ENCODE data around the gene EFNA4.

GRCh38 chr1:155099331-155099730 lies 35.8 kb downstream of the EFNA4 start:
- TF ChIP-seq REST (IDR thresholded peaks at IDR 0.05; ENCODE audit: insufficient read depth in 1 of 2, low read depth in 2 of 2, low read length in 2 of 2) (no peak), POLR2AphosphoS5 (IDR thresholded peaks at IDR 0.05; ENCODE audit: low read depth, low read length) (no peak), TAF1 (IDR thresholded peaks at IDR 0.05; ENCODE audit: borderline replicate concordance, insufficient read depth, low read length) (no peak), FOXP2 (optimal IDR thresholded peaks at IDR 0.05; ENCODE audit: borderline replicate concordance, extremely low read depth, extremely low read length, insufficient read depth) (no peak)

Measured in PFSK-1 (cell line).